Measurements from ENCODE around the gene PFKFB3.
"Not testable (repeated sequence)": the region's sequence is repeated elsewhere in the genome, so short reads cannot be mapped to it uniquely, and the experiment has no call there.

PFKFB3 gene

GRCh38 chr10:6290621-6291020 lies 87.9 kb downstream of the PFKFB3 start:
- TF ChIP-seq ZC3H10 (CRISPR knock-in tag; IDR thresholded peaks at IDR 0.05) = 0 out of 2 replicates have a peak, but pooled peaks have one; percentile 7
- peak; percentile 86 for ATAC-seq

GRCh38 chr10:6292741-6293151 lies 90.0 kb downstream of the PFKFB3 start:
- TF ChIP-seq GLIS3 (CRISPR knock-in tag; IDR thresholded peaks at IDR 0.05) (no peak), BACH2 (CRISPR knock-in tag; IDR thresholded peaks at IDR 0.05; ENCODE audit: borderline replicate concordance) (no peak), ZNF565 (CRISPR knock-in tag; conservative IDR thresholded peaks at IDR 0.05; ENCODE audit: low read depth) (no peak), CSDC2 (CRISPR knock-in tag; IDR thresholded peaks at IDR 0.05) (no peak), ZFP3 (CRISPR knock-in tag; IDR thresholded peaks at IDR 0.05) (no peak), TOX (CRISPR knock-in tag; IDR thresholded peaks at IDR 0.05; ENCODE audit: borderline replicate concordance) (peak; percentile 45; the same call in 1 of the 2 replicates), POU6F1 (CRISPR knock-in tag; IDR thresholded peaks at IDR 0.05; ENCODE audit: borderline replicate concordance, low read depth) (no peak)
- no peak for ATAC-seq

GRCh38 chr10:6296425-6296824 lies 93.7 kb downstream of the PFKFB3 start:
- not testable (repeated sequence) for ATAC-seq

- no peak for ATAC-seq
- TF ChIP-seq PPARA (CRISPR knock-in tag; IDR thresholded peaks at IDR 0.05; ENCODE audit: borderline replicate concordance) (no peak), ISL1 (CRISPR knock-in tag; IDR thresholded peaks at IDR 0.05) (no peak), GLIS3 (CRISPR knock-in tag; IDR thresholded peaks at IDR 0.05) (no peak), ARNTL (CRISPR knock-in tag; IDR thresholded peaks at IDR 0.05; ENCODE audit: borderline replicate concordance, low read depth) (no peak), RARB (CRISPR knock-in tag; IDR thresholded peaks at IDR 0.05) (no peak), ESRRG (CRISPR knock-in tag; IDR thresholded peaks at IDR 0.05) (no peak), ZNF565 (CRISPR knock-in tag; conservative IDR thresholded peaks at IDR 0.05; ENCODE audit: low read depth) (no peak), CREB5 (CRISPR knock-in tag; IDR thresholded peaks at IDR 0.05; ENCODE audit: low read depth) (no peak), ZC3H10 (CRISPR knock-in tag; IDR thresholded peaks at IDR 0.05) (no peak), CSDC2 (CRISPR knock-in tag; IDR thresholded peaks at IDR 0.05) (no peak), CSRNP3 (CRISPR knock-in tag; IDR thresholded peaks at IDR 0.05) (no peak), SNAI2 (CRISPR knock-in tag; IDR thresholded peaks at IDR 0.05) (no peak), BACH2 (CRISPR knock-in tag; IDR thresholded peaks at IDR 0.05; ENCODE audit: borderline replicate concordance) (no peak), OSR1 (CRISPR knock-in tag; IDR thresholded peaks at IDR 0.05) (no peak), PATZ1 (CRISPR knock-in tag; IDR thresholded peaks at IDR 0.05; ENCODE audit: borderline replicate concordance) (no peak)
Measured at GRCh38 chr10:6296828-6297251, 94.1 kb downstream of the PFKFB3 start.

- TF ChIP-seq TCF4 (CRISPR knock-in tag; IDR thresholded peaks at IDR 0.05; ENCODE audit: borderline replicate concordance) (no peak), ARNTL (CRISPR knock-in tag; IDR thresholded peaks at IDR 0.05; ENCODE audit: borderline replicate concordance, low read depth) (no peak)
- no peak for ATAC-seq
Measured at GRCh38 chr10:6297522-6297921, 94.8 kb downstream of the PFKFB3 start.

- ATAC-seq = no peak
- TF ChIP-seq ESRRG (CRISPR knock-in tag; IDR thresholded peaks at IDR 0.05) (no peak), PATZ1 (CRISPR knock-in tag; IDR thresholded peaks at IDR 0.05; ENCODE audit: borderline replicate concordance) (no peak), ARNTL (CRISPR knock-in tag; IDR thresholded peaks at IDR 0.05; ENCODE audit: borderline replicate concordance, low read depth) (no peak), PPARA (CRISPR knock-in tag; IDR thresholded peaks at IDR 0.05; ENCODE audit: borderline replicate concordance) (no peak), ZFP3 (CRISPR knock-in tag; IDR thresholded peaks at IDR 0.05) (no peak), BACH2 (CRISPR knock-in tag; IDR thresholded peaks at IDR 0.05; ENCODE audit: borderline replicate concordance) (no peak), CSDC2 (CRISPR knock-in tag; IDR thresholded peaks at IDR 0.05) (no peak), POU6F1 (CRISPR knock-in tag; IDR thresholded peaks at IDR 0.05; ENCODE audit: borderline replicate concordance, low read depth) (no peak), ISL1 (CRISPR knock-in tag; IDR thresholded peaks at IDR 0.05) (no peak), GLIS3 (CRISPR knock-in tag; IDR thresholded peaks at IDR 0.05) (no peak), ZFP30 (CRISPR knock-in tag; IDR thresholded peaks at IDR 0.05) (no peak), ZC3H10 (CRISPR knock-in tag; IDR thresholded peaks at IDR 0.05) (no peak), SNAI2 (CRISPR knock-in tag; IDR thresholded peaks at IDR 0.05) (no peak), ZNF70 (CRISPR knock-in tag; IDR thresholded peaks at IDR 0.05) (no peak), RARB (CRISPR knock-in tag; IDR thresholded peaks at IDR 0.05) (no peak)
Measured at GRCh38 chr10:6297951-6298381, 95.2 kb downstream of the PFKFB3 start.

Measured in SK-N-SH treated with all-trans-retinoic acid at 6 μM for 48 hours (cell line).